SK-N-SH treated with all-trans-retinoic acid at 6 μM for 48 hours (cell line): ENCODE measurements around the gene BAG3.

Source experiments
- ATAC-seq: fragments of 200-7000 bp; cut with Tn5 transposase; 3 replicates; pipeline ENCODE4 v1.9.1; 2020; ENCODE audit warnings: mild to moderate bottlenecking, moderate library complexity
- ARNTL ChIP-seq: fragments of 450-650 bp; formaldehyde crosslinking; IDR thresholded peaks from 2 replicates; pipeline ENCODE4 v1.5.0; 2020; ENCODE audit warnings: low read depth, mild to moderate bottlenecking, moderate library complexity, borderline replicate concordance
- BACH2 ChIP-seq: fragments of 250-450 bp; sonication (Bioruptor Pico); IDR thresholded peaks from 2 replicates; pipeline ENCODE4 v1.9.0; 2021; ENCODE audit warnings: mild to moderate bottlenecking, borderline replicate concordance
- CREB5 ChIP-seq: fragments of 250-450 bp; sonication (Bioruptor Pico); IDR thresholded peaks from 2 replicates; pipeline ENCODE4 v1.5.1; 2020; ENCODE audit warnings: low read depth, mild to moderate bottlenecking, moderate library complexity
- CSDC2 ChIP-seq: fragments of 250-450 bp; sonication (Bioruptor Pico); IDR thresholded peaks from 2 replicates; pipeline ENCODE4 v1.5.0; 2020; ENCODE audit warnings: mild to moderate bottlenecking, moderate library complexity
- CSRNP3 ChIP-seq: fragments of 250-450 bp; sonication (Bioruptor Pico); IDR thresholded peaks from 2 replicates; pipeline ENCODE4 v1.5.1; 2021; ENCODE audit warnings: mild to moderate bottlenecking, moderate library complexity
- ESRRG ChIP-seq: fragments of 250-450 bp; sonication (Bioruptor Pico); IDR thresholded peaks from 2 replicates; pipeline ENCODE4 v1.6.1; 2021; ENCODE audit warnings: mild to moderate bottlenecking
- GLIS3 ChIP-seq: fragments of 250-450 bp; sonication (Bioruptor Pico); IDR thresholded peaks from 2 replicates; pipeline ENCODE4 v1.5.0; 2020; ENCODE audit warnings: mild to moderate bottlenecking, moderate library complexity
- ISL1 ChIP-seq: fragments of 250-450 bp; sonication (Bioruptor Pico); IDR thresholded peaks from 2 replicates; pipeline ENCODE4 v2.1.2; 2022; ENCODE audit warnings: mild to moderate bottlenecking, moderate library complexity
- OSR1 ChIP-seq: fragments of 250-450 bp; sonication (Bioruptor Pico); IDR thresholded peaks from 2 replicates; pipeline ENCODE4 v1.8.0; 2022; ENCODE audit warnings: moderate library complexity, mild to moderate bottlenecking, inconsistent platforms
- RARB ChIP-seq: fragments of 250-450 bp; sonication (Bioruptor Pico); IDR thresholded peaks from 2 replicates; pipeline ENCODE4 v1.8.0; 2021; ENCODE audit warnings: mild to moderate bottlenecking, moderate library complexity
- TOX ChIP-seq: fragments of 250-450 bp; sonication (Bioruptor Pico); IDR thresholded peaks from 2 replicates; pipeline ENCODE4 v1.8.0; 2021; ENCODE audit warnings: mild to moderate bottlenecking, moderate library complexity, borderline replicate concordance
- ZFP3 ChIP-seq: fragments of 250-450 bp; sonication (Bioruptor Pico); IDR thresholded peaks from 2 replicates; pipeline ENCODE4 v1.5.0; 2020; ENCODE audit warnings: mild to moderate bottlenecking, moderate library complexity
- ZFP30 ChIP-seq: fragments of 450-650 bp; formaldehyde crosslinking; IDR thresholded peaks from 2 replicates; pipeline ENCODE4 v1.5.0; 2022; ENCODE audit warnings: mild to moderate bottlenecking, moderate library complexity
- ZNF565 ChIP-seq: fragments of 450-650 bp; formaldehyde crosslinking; conservative IDR thresholded peaks from 2 replicates; pipeline ENCODE4 v1.5.0; 2020; ENCODE audit warnings: low read depth, mild to moderate bottlenecking, moderate library complexity
- ZNF70 ChIP-seq: fragments of 450-650 bp; formaldehyde crosslinking; IDR thresholded peaks from 2 replicates; pipeline ENCODE4 v1.5.0; 2020; ENCODE audit warnings: mild to moderate bottlenecking, moderate library complexity
- ZNF8 ChIP-seq: fragments of 450-650 bp; formaldehyde crosslinking; IDR thresholded peaks from 2 replicates; pipeline ENCODE4 v1.5.0; 2020; ENCODE audit warnings: mild to moderate bottlenecking, moderate library complexity
- TF ChIP-seq, protein P1 (sequence below): fragments of 250-450 bp; sonication (Bioruptor Pico); IDR thresholded peaks from 2 replicates; pipeline ENCODE4 v1.8.0; 2020; ENCODE audit warnings: mild to moderate bottlenecking, moderate library complexity, borderline replicate concordance
- TF ChIP-seq, protein P2 (sequence below): fragments of 250-450 bp; sonication (Bioruptor Pico); IDR thresholded peaks from 2 replicates; pipeline ENCODE4 v1.5.0; 2020; ENCODE audit warnings: mild to moderate bottlenecking, moderate library complexity

Gene BAG3

DNA sequence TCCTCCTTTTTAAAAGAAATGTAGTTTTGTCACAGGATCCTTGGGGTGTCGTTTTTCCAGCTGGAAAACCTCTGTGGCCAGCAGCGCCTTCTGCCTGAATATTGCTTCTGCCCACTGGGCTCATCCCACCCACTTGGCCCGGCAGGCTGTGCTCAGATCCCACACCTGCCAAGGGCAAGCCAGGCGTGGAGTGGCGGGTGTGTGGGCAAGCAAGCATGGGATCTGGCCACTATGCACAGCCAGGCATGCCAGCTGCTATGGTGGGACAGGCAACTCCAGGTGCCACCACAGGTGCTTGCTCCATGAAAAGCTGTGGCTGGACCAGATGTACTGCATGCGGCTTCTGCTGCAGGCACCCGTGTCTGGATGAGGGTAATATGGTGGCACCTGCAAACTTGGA, 43.4 kb downstream of the BAG3 start:
- ATAC-seq: no peak
- TF ChIP-seq CSDC2 (no peak), CREB5 (CRISPR knock-in tag) (no peak)

DNA sequence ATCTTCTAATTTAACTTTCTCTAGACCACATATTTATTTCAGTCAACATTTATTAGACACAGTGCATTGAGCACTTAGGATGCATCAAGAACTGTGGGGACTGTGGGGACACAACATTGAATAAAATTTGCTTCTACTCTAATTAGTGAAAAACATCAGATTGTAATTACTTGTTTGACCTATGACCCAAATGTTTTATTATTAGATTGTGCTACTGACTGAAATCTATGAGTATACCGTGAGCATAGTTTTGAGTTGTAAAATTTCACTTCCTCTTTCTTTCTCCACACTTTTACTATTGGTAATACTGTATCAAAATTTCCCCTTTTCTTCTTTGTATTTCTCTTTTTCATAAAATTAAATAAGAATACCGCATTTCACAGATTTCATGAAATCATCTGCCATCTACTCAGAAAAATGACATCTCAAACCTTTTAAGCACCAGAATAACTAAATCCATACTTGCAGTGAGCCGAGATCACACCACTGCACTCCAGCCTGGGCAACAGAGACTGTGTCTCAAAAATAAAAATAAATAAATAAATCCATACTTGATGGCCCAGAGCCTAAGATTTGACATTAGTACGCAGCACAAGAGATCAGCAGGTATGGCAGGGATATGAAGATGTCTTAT, 49.3 kb downstream of the BAG3 start:
- TF ChIP-seq, protein P1, sequence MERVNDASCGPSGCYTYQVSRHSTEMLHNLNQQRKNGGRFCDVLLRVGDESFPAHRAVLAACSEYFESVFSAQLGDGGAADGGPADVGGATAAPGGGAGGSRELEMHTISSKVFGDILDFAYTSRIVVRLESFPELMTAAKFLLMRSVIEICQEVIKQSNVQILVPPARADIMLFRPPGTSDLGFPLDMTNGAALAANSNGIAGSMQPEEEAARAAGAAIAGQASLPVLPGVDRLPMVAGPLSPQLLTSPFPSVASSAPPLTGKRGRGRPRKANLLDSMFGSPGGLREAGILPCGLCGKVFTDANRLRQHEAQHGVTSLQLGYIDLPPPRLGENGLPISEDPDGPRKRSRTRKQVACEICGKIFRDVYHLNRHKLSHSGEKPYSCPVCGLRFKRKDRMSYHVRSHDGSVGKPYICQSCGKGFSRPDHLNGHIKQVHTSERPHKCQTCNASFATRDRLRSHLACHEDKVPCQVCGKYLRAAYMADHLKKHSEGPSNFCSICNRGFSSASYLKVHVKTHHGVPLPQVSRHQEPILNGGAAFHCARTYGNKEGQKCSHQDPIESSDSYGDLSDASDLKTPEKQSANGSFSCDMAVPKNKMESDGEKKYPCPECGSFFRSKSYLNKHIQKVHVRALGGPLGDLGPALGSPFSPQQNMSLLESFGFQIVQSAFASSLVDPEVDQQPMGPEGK (CRISPR knock-in tag): no peak
- TF ChIP-seq ISL1 (CRISPR knock-in tag): no peak
- ATAC-seq: no peak

GRCh38 chr10:119701861-119702260, 50.7 kb downstream of the BAG3 start:
- ATAC-seq: peak; percentile 69
- TF ChIP-seq OSR1 (CRISPR knock-in tag) (no peak), TOX (CRISPR knock-in tag) (no peak), ISL1 (CRISPR knock-in tag) (no peak), ZNF8 (CRISPR knock-in tag) (no peak)

- TF ChIP-seq BACH2 (CRISPR knock-in tag): no peak
- TF ChIP-seq ZFP3 (CRISPR knock-in tag): no peak
- no peak for TF ChIP-seq ESRRG (CRISPR knock-in tag)
- no peak for TF ChIP-seq ZNF70 (CRISPR knock-in tag)
- no peak for TF ChIP-seq ZFP30
- TF ChIP-seq GLIS3 (CRISPR knock-in tag): no peak
- TF ChIP-seq, all 23 proteins: peak for 0
- no peak for ATAC-seq
These were observed 51.4 kb downstream of the BAG3 start for GRCh38 chr10:119702583-119702982.

- TF ChIP-seq ZNF8 (CRISPR knock-in tag): no peak
- no peak for TF ChIP-seq ZNF565 (CRISPR knock-in tag)
- TF ChIP-seq BACH2 (CRISPR knock-in tag): no peak
- no peak for TF ChIP-seq RARB (CRISPR knock-in tag)
- TF ChIP-seq, protein P2, sequence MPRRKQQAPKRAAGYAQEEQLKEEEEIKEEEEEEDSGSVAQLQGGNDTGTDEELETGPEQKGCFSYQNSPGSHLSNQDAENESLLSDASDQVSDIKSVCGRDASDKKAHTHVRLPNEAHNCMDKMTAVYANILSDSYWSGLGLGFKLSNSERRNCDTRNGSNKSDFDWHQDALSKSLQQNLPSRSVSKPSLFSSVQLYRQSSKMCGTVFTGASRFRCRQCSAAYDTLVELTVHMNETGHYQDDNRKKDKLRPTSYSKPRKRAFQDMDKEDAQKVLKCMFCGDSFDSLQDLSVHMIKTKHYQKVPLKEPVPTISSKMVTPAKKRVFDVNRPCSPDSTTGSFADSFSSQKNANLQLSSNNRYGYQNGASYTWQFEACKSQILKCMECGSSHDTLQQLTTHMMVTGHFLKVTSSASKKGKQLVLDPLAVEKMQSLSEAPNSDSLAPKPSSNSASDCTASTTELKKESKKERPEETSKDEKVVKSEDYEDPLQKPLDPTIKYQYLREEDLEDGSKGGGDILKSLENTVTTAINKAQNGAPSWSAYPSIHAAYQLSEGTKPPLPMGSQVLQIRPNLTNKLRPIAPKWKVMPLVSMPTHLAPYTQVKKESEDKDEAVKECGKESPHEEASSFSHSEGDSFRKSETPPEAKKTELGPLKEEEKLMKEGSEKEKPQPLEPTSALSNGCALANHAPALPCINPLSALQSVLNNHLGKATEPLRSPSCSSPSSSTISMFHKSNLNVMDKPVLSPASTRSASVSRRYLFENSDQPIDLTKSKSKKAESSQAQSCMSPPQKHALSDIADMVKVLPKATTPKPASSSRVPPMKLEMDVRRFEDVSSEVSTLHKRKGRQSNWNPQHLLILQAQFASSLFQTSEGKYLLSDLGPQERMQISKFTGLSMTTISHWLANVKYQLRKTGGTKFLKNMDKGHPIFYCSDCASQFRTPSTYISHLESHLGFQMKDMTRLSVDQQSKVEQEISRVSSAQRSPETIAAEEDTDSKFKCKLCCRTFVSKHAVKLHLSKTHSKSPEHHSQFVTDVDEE (CRISPR knock-in tag): no peak
- no peak for TF ChIP-seq ZFP3 (CRISPR knock-in tag)
- TF ChIP-seq CSRNP3 (CRISPR knock-in tag): no peak
- no peak for TF ChIP-seq OSR1 (CRISPR knock-in tag)
- TF ChIP-seq ARNTL (CRISPR knock-in tag): no peak
- no peak for ATAC-seq
These were observed 52.8 kb downstream of the BAG3 start for GRCh38 chr10:119703903-119704508.
